Ishikawa (cell line): ENCODE results near the gene NUP93.

Experiments used
- CEBPB ChIP-seq: IDR thresholded peaks from 2 replicates; pipeline ENCODE4 v1.6.1; 2012
- CREB1 ChIP-seq: IDR thresholded peaks from 2 replicates; pipeline ENCODE4 v1.6.1; 2012; ENCODE audit warnings: low read depth
- EGR1 ChIP-seq: IDR thresholded peaks from 2 replicates; pipeline ENCODE4 v1.6.1; 2012
- EP300 ChIP-seq: IDR thresholded peaks from 2 replicates; pipeline ENCODE4 v1.6.1; 2012; ENCODE audit warnings: borderline replicate concordance
- FOXM1 ChIP-seq: IDR thresholded peaks from 2 replicates; pipeline ENCODE4 v1.6.1; 2012; ENCODE audit warnings: low read depth, borderline replicate concordance
- MAX ChIP-seq: IDR thresholded peaks from 2 replicates; pipeline ENCODE4 v1.6.1; 2012
- NFIC ChIP-seq: IDR thresholded peaks from 2 replicates; pipeline ENCODE4 v1.6.1; 2012
- RAD21 ChIP-seq: IDR thresholded peaks from 2 replicates; pipeline ENCODE4 v1.6.1; 2012; ENCODE audit warnings: low read depth
- REST ChIP-seq: IDR thresholded peaks from 2 replicates; pipeline ENCODE4 v1.6.1; 2012; ENCODE audit warnings: low read depth, mild to moderate bottlenecking
- TAF1 ChIP-seq: IDR thresholded peaks from 2 replicates; pipeline ENCODE4 v1.6.1; 2012; ENCODE audit warnings: low read depth, mild to moderate bottlenecking
- TCF12 ChIP-seq: IDR thresholded peaks from 2 replicates; pipeline ENCODE4 v1.6.1; 2012; ENCODE audit warnings: low read depth
- TEAD4 ChIP-seq: IDR thresholded peaks from 2 replicates; pipeline ENCODE4 v1.6.1; 2012
- USF1 ChIP-seq: IDR thresholded peaks from 2 replicates; pipeline ENCODE4 v1.6.1; 2012
- YY1 ChIP-seq: IDR thresholded peaks from 2 replicates; pipeline ENCODE4 v1.6.1; 2012; ENCODE audit warnings: low read depth
- ZBTB7A ChIP-seq: IDR thresholded peaks from 2 replicates; pipeline ENCODE4 v1.6.1; 2012; ENCODE audit warnings: low read depth

The NUP93 gene

GRCh38 chr16:56783344-56783743 lies 53.4 kb downstream of the NUP93 start:
- no peak for TF ChIP-seq EGR1
- TF ChIP-seq FOXM1 = no peak
- no peak for TF ChIP-seq TAF1
- TF ChIP-seq TCF12 = no peak
- no peak for TF ChIP-seq YY1

- no peak for TF ChIP-seq TAF1
- no peak for TF ChIP-seq TEAD4
- no peak for TF ChIP-seq FOXM1
- TF ChIP-seq MAX = no peak
- TF ChIP-seq NFIC = no peak
- no peak for TF ChIP-seq CREB1
- no peak for TF ChIP-seq REST
- no peak for TF ChIP-seq EP300
- no peak for TF ChIP-seq YY1
- no peak for TF ChIP-seq RAD21
- no peak for TF ChIP-seq ZBTB7A
- TF ChIP-seq EGR1 = no peak
- no peak for TF ChIP-seq USF1
Observed at GRCh38 chr16:56785317-56785716, 55.4 kb downstream of the NUP93 start.

- TF ChIP-seq EGR1 (no peak), FOXM1 (no peak), REST (no peak), NFIC (no peak), TCF12 (no peak), USF1 (no peak), TAF1 (no peak), TEAD4 (no peak), ZBTB7A (no peak), CREB1 (no peak), RAD21 (no peak), CEBPB (no peak), YY1 (no peak), EP300 (no peak), MAX (no peak)
Observed at GRCh38 chr16:56787167-56787566, 57.2 kb downstream of the NUP93 start.

GRCh38 chr16:56788435-56788834 lies 58.5 kb downstream of the NUP93 start:
- TF ChIP-seq FOXM1 (no peak), RAD21 (no peak), NFIC (no peak), ZBTB7A (no peak), CEBPB (no peak), TAF1 (no peak), EP300 (no peak), MAX (no peak), YY1 (no peak), EGR1 (no peak), USF1 (no peak), CREB1 (no peak), TEAD4 (no peak), TCF12 (no peak), REST (no peak)
